ENCODE data around the gene FRMD6. TPM values are rescaled to one million over a fixed set of nuclear protein-coding genes. Genes with fewer than 3 reads are reported as not detected.

Gene FRMD6
- total and polyA plus RNA-seq, 9 of the 15 experiments (the other 6 are each of a cell fraction or from before 2014, with no cell fraction given) = 0.11 to 0.92 (median 0.53) TPM

DNA sequence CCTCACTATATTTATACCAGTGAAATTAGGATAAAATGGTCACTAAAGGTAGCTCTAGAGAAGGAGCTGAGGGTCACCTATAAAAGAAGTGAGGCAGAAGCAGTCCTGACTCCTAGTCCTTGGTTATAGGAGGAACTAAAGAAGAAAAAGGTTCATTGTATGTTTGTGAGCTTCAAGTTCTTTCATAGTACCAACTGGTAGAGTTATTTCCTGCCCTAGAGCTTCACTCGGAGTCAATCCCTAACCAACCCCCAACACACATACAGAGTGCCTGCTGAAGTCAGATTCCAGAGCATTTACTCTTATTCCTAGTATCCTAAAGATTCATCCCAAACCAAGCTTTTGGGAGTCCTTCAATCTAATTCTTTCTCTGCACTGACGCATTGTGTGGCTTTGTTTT, 29.3 kb upstream of the FRMD6 start (continued):
- TF ChIP-seq CHD7 (IDR thresholded peaks at IDR 0.05; ENCODE audit: low read depth, low read length) (no peak), RBM34 (IDR thresholded peaks at IDR 0.05; ENCODE audit: borderline replicate concordance, insufficient read depth, low read length) (no peak), BDP1 (IDR thresholded peaks at IDR 0.05; ENCODE audit: insufficient read depth, insufficient read length) (no peak), RFX5 (IDR thresholded peaks at IDR 0.05; ENCODE audit: low read depth, low read length) (no peak), RUNX1 (IDR thresholded peaks at IDR 0.05; ENCODE audit: low read depth) (no peak), ZNF398 (CRISPR knock-in tag; IDR thresholded peaks at IDR 0.05) (no peak), SNIP1 (IDR thresholded peaks at IDR 0.05; ENCODE audit: low read depth) (no peak), HDAC1 (IDR thresholded peaks at IDR 0.05) (no peak), TRIM28 (IDR thresholded peaks at IDR 0.05) (no peak), POLR2G (IDR thresholded peaks at IDR 0.05; ENCODE audit: low read depth, low read length) (no peak)
- TF ChIP-seq, protein P1, sequence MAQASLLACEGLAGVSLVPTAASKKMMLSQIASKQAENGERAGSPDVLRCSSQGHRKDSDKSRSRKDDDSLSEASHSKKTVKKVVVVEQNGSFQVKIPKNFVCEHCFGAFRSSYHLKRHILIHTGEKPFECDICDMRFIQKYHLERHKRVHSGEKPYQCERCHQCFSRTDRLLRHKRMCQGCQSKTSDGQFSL (CRISPR knock-in tag; IDR thresholded peaks at IDR 0.05) = no peak
- TF ChIP-seq, protein P1 (tag; IDR thresholded peaks at IDR 0.05) = no peak
